GM19043 (cell line): ENCODE data around the gene IZUMO4.
"Not testable (repeated sequence)": the region's sequence is repeated elsewhere in the genome, so short reads cannot be mapped to it uniquely, and the experiment has no call there.

Experiments
- ATAC-seq: cut with Tn5 transposase; IDR thresholded peaks from one replicate; pipeline ENCODE4 v1.9.1; 2021; ENCODE audit warnings: low read depth; ENCODE audit not compliant: unreplicated experiment

IZUMO4 gene

DNA sequence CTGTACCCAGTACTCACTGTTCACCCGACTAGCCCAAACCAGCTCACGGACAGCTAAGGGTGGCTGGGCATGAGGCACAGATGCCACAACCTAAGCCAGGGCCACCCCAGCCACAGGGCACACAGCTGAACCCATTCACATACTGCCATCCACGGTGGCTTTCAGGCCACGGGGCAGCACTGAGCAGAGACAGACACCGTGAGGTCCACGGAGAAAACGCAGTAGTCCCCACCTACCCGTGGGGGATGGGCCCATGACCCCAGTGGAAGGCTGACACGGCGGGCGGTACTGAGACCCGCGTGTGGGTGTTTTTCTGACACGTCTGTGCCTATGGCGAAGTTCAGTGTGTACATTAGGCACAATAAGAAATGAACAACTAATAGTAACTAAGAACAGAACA is 25.5 kb downstream of the IZUMO4 start:
- no peak for ATAC-seq

DNA sequence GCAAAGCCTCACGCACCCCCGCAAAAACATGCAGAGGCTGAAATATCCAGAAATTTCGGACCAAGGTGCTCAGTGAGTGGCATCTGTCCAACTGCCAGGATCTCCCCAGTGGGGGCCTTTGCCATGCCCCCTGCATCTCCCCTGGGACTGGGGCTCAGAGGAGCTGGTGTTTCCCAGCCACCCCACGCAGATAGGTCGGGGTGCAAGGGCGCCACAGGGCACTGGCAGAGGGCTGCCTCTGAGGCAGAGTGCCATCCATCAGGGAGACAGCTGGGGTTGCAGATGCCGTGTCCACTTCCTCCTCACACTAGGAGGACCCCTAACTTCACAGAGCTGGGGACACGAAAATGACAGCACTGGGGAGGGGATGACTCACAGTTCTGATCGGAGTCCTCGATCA is 26.3 kb downstream of the IZUMO4 start:
- no peak for ATAC-seq

DNA sequence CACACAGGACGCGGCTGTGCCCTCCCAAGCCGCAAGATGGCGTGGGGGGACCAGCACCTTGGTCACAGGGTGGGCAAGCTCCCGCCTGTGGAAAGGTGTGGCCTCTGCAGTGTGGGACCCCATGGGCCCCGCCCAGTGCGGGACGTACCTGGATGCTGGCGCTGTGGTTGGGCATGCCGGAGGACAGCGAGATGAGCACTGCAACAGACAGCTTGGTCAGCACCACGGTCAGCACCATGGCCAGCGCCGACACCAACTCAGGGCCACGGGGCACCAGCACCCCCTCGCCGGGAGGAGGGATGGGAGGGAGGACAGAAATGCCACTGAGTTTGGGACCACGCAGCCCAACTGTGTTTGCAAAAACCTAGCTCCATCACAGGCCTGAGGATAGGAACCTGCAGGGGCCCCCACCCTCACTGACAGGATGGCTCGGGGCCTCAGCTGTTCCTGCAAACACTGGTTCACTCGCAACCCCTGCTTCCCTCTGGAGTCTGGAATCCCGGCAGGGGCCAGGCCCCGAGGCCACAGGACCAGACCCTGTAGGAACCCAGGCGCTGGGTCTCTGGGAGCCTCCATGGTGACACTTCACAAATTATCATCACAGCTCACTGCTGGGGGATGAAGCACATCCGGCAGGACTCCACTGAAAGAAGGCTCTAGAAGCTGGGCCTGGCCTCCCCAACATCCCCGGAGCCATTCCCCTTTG is 27.1 kb downstream of the IZUMO4 start:
- ATAC-seq, result no peak

DNA sequence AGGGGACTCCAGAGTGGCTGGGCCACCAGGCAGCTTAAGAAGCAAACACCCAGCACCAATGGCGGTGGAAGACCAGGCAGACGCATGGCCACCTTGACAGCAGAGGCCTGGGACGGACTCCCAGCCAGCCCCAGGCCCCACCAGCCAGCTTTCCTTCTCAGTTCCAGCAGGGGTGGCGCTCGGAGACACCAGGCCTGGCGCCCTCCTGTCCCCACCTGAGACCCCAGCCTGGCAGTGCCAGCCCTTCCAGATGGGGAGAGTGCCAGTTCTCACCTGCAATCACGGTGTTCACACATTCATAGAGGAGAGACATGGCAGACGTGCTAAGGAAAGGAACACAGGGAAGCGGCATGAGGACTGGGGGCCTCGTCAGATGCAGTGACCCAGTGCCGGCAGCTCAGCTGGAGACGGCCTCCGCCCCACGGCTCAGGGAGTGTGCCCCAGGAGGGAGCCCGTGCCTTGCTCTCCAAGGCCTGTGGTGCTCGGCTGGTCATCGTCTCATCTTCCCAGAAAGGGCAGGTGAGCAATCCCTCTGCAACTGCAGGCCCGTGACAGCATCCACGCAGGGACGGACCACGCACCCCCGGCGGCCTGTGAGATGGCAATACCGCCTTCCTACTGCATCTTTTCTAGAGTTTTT is 30.3 kb downstream of the IZUMO4 start:
- no peak for ATAC-seq

DNA sequence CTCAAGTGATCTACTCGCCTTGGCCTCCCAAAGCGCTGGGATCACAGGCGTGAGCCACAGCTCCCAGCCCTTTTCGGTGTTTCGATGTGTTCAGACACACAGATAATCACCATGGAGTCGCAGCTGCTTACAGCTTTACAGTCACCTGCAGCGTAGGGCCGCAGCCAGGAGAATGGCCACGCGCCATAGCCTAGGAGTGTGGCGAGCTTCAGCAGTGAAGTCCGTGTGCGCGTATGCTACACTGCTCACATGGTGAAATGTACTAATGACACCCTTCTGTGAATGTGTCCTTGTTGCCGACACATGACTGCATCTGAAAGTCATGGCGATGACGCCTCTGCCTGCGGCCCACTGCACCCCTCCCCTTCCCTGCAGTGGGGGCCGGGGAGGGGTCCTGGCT is 31.0 kb downstream of the IZUMO4 start:
- no peak for ATAC-seq

DNA sequence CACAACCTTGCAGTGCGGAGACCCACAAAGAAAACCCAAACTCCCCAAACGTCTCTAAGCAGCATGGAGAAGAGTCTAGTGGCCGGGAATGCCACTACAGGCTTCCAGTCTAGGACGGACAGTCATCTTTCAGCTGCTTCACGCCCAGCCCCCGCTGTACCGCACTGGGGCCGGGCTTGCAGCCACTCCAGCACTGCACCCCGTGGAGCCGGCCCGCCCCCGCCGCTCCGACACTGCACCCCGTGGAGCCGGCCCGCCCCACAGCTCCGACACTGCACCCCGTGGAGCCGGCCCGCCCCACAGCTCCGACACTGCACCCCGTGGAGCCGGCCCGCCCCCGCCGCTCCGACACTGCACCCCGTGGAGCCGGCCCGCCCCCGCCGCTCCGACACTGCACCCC is 31.5 kb downstream of the IZUMO4 start:
- ATAC-seq, result not testable (repeated sequence)

DNA sequence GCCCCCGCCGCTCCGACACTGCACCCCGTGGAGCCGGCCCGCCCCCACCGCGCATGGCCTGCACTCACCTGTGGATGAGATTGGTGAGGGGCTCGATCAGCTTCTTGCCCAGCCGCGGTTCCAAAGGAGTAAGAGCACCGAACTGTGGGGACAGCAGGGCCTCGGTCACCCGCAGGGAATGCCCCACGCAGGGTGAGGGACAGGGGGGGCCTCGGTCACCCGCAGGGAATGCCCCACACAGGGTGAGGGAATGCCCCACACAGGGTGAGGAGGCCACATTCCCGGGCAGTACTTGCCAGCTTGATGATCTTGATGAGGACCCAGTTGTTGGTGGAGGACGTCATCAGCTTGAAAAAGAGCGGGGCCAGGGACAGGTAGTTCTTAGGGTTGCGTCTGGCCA is 32.3 kb downstream of the IZUMO4 start:
- no peak for ATAC-seq

DNA sequence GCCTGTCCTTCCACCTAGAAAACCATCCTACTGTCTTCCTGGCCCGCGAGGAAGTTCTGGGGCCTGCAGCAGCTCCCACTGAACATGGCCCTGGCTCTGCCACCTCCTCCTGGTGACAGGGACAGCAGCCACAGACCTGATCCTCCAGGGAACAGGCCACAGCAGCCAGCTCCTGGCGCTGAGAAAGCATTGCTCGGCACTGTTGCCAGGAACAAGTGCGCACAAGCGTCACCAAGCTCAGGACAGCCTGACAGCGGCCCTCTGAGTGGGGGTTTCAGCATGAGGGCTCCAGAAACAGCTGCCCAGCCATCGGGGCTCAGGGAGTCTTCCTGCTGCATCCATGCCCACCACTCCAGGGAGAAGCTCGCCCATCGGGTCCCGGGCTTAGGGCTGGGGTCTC is 32.8 kb downstream of the IZUMO4 start:
- no peak for ATAC-seq

DNA sequence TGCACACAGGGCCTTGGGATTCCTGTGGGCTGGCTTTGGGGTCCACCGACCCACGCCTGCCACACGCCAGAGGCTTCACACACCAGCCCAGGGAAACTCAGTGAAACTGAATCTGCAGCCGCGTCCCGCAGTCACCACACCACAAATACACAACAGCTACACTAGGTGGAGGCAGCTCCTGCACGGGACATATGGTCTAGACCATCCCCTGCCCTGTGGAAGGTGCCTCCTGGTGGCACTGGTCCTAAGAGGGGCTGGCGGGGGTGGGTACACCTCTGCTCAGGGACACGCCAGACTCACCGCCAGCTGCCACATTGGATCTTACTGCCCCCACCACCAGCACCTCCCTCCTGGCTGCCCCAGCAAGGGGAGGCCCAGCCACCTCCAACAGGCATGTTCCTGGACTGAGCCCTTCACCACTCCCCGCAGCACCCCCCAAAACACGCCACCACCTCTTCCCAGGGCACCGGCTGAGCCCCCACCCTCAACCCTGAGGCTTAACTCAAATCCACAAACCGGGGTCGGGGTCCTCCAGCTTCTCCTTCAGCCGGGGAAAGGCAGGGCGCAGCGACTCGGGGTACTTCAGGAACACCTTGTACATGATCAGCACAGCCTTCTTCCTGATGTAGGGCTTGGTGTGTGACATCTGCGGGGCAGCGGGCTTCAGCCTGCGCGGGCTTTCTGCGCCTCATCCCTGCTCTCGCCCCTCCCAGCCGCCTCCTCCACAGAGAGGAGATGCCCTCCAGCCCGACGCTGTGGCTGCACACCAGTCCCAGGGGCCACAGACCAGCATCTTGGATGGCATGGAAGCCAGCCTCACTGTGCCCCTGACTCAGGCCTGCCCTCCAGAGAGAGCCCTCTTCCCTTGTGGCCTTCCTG is 33.4 kb downstream of the IZUMO4 start:
- ATAC-seq, result no peak

DNA sequence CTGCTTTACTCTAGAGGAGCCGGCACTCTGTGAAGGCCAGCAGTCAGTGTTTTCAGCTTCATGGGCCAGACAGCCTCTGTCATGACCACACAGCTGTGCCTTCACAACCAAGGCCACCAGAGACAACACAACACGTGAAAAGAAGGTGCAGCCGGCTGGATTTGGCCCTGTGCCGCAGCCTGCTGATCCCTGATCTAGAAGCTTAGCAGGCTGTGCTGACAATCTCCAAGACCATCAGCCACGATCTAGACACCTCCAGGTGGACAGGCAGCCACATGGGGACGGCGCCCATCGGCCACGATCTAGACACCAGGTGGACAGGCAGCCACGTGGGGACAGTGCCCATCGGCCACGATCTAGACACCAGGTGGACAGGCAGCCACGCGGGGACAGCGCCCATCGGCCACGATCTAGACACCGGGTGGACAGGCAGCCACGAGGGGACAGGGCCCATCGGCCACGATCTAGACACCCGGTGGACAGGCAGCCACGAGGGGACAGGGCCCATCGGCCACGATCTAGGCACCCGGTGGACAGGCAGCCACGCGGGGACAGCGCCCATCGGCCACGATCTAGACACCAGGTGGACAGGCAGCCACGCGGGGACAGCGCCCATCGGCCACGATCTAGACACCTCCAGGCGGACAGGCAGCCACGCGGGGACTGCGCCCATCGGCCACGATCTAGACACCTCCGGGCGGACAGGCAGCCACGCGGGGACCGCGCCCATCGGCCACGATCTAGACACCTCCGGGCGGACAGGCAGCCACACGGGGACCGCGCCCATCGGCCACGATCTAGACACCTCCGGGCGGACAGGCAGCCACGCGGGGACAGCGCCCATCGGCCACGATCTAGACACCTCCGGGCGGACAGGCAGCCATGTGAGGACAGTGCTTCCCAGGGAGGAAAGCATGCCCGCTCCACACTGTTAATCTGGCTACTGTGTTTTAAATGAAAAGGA is 34.6 kb downstream of the IZUMO4 start:
- not testable (repeated sequence) for ATAC-seq

DNA sequence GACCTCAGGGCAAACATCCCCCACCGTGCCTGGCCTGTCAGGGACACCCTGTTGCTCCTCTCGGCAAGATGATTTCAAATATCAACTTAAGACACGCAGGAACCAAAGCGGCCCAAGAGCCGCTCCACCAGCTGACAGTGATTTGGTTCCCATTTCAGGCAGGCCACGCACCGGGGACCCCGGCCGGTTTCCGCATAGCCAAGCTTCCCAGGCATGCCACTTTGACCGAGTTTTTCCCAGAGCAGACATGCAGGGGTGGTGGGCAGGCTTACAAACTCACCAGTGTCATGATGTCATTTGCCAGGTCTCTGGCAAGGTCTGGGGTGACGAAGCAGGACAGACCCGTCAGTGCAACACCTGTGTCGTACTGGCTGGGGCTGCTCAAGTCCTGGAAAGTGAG is 35.5 kb downstream of the IZUMO4 start:
- no peak for ATAC-seq

DNA sequence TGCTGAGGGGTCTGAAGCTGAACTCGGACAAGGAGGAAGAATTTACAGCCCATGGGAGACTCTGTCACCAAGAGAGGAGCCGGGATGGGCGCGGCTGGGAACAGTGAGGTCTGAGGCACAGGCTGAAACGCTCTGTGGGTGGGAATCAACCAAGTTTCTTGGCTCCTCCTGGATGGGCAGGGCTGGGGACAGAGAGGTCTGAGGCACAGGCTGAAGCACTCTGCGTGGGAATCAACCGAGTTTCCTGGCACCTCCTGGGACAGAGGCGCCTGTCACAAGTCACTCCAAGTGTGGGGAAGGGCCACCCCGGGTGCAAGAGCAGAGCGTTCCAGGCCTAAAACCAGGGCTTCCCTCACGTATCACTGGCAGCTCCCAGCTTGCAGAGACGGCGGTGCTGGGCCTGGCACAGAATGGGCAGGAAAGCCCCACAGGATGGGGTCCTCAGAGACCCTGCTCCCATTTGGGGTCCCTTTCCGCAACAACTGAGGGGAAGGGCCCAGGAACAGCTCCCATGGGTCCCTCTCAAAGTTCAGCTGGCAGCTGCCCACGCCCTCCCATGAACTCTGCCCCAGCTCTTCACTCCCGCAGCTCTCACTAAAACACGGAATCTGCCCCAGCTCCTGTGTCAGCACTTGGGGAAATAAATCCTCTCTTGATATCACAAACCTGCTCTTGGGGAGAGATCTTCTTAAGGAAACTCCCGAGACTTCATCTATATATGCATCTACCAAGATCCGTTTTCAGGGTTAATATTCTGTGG is 36.2 kb downstream of the IZUMO4 start:
- ATAC-seq, result no peak

DNA sequence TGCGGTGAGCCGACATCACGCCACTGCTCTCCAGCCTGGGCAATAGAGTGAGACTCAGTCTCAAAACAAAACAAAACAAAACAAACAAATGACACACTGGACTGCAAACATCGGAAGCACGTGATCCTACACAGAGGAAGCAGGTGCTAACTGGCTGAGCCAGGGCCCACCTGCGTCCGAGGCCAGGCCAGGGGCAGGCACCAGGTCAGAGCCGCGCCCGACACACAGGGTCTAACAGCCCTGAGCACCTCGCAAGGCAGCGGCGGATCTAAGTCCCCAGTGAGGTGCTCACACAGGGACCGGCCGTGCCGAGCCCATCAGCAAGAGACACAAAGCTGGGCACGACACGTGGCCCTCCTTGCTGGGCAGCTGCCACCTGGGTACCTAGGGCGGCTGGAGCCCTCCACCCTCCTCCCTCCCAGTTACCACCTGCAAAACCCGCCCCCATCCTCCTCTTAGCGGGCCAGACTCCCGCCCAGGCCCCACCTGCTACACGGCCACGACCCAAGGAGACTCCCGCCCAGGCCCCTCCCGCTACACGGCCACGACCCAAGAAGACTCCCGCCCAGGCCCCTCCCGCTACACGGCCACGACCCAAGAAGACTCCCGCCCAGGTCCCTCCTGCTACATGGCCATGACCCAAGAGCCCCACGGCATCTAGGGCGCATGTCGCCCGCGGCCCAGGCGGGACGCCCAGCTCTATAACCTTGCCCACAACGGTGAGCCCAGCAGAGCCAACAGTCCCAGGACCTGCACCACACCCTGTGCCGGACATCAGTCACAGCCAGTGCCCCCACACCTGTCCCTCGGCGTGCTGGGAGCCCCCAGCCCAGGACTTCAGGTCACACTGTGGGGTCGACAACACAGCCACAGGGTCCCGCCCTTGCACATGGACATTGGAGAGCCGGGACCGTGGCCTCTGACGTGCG is 39.0 kb downstream of the IZUMO4 start:
- no peak for ATAC-seq

DNA sequence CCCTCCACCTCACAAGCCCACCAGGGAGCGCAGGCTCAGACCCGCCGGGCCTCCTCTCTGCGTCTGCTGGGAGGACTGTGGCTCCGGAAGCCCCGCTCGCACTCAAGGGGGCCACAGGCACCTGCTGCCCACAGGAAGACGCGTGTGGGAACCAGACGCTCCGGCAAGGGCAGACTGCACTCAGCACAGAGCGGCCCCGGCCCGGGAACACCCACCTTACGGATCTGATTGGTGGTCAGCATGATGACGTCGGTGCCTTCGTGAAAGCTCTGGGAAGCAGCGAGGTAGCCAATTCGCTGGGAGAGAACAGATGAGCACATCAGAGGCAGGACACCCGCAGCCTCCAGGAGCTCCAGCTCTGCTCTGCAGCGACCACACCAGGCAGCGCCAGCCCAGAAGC is 40.1 kb downstream of the IZUMO4 start:
- no peak for ATAC-seq

DNA sequence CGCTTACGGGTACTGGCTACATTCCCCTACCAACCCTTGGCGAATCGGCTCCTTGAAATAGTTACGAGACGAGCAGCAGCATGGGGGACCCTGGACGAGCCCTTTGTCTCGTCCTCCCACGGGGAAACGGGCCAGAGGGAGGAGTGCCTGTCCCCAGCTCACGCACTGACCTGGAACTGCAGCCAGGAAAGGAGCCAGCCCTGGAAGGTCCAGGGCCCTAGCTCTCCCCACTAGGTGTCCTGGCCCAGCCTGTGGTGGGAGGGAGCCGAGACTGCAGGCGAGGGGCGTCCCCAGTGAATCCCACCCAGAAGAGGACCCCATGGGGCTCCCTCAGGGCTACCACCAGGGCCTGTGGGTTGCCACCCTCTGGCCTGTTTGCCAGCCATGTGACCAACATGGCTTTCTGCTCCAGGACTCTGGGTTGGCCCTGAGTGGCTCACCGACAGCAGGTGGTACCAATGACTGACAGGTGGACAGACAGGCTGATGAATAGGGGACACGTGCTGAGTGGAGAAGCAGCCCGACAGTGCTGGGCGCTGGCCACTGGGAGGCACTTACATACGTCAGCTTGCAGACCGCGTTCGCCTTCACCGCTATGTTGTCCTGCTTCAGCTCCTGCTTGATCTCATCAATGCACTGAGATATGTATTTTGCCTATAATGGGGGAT is 41.5 kb downstream of the IZUMO4 start:
- ATAC-seq, result no peak

DNA sequence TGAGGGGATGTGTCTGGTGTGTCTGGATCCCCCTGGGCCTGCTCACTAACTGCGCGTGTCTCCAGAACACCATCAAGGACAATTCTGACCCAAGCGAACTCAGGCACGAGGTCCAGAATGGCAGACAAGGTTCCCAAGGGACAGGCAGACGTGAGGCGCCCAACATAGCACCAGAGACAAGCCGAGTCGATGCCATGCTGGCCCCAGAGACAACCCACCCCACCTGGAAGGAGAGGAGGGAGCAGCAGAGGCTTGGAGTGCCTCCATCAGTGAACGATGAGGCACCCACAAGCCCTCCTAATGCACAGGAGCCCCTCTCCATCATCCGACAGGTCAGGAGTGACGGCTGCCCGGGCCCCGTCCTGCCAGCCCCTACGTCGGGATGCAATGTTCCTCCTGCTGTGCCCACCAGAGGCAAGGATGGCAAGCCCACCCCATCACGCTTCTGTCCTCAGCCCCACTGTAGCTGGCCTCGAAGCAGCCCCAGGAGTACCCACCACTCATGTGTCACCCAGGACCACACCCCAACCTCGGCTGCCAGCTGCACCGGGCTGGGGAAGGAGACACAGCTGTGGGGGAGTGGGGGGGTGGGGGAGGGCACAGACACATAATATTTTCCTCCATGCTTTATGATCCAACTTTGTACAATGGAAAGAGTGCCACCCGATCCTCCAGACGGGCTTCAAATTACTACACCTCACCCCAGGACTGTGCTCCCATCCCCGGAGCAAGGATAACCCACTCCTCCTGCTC is 42.8 kb downstream of the IZUMO4 start:
- ATAC-seq, result no peak

DNA sequence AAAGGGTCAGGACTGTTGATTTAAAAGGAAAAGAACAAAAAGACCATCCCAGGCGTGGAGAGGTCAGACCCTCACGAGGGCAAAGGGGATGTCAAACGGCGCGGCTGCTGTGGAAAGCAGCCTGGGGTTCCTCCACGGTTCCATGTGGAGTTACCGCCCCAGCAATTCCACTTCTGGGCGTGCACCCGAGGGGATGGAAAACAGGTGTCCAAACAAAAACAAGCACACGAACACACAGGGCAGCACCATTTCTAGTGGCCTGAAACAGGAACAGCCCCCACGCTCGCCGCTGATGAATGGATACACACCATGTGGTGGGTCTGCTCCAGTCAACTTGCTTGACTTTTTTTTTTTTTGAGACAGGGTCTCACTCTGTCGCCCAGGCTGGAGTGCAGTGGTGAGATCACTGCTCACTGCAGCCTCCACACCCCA is 43.4 kb downstream of the IZUMO4 start:
- ATAC-seq, result no peak
